ENCODE data around the gene TBC1D22A.

TBC1D22A gene

DNA sequence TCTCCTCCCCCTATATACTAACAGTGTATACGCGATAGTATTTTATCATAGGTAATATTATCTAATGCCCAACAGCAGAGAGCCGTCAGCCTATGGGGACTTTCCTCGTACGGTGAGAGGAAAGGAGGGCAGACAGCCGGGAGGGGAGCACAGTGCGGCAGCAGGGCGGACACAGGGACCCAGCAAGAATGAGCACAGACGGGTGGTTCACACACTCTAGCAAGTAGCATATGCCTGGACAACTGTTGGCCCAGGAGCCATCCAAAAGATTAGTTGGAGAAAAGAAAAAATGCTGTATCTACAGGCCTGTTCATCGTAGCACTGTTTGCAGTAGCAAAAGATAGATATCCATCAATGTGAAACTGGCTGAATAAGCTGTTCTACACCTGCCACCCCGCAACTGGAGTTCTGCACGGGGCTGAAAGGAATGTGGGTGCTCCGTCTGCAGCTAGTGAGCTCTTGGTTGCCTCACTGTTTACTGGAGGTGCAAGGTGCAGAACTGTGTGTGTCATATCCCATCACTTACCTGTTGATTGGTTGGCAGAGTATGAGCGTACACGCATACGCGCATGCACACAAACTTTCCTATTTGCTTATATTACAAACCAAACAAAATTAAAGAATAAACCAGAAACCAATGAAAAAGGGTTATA lies 324.3 kb downstream of the TBC1D22A start:
- Histone ChIP-seq H3K4me2 (ENCODE audit: low read depth, low read length) (no peak overlapping the region), H3F3A (ENCODE audit: insufficient read depth, low read length) (no peaks in the 10 kb centered on the region), H2AFZ (ENCODE audit: low read length) (no peak overlapping the region), H3K9me2 (replicated peaks; ENCODE audit: insufficient read depth, low read length) (no peaks in the 10 kb centered on the region), H3K9me3 (replicated peaks; ENCODE audit: insufficient read depth, low read length) (no peaks in the 10 kb centered on the region), H3K36me3 (replicated peaks; ENCODE audit: insufficient read depth, low read length) (no peaks in the 10 kb centered on the region), H3K4me3 (ENCODE audit: low read length) (no peak overlapping the region), H3K27me3 (replicated peaks; ENCODE audit: insufficient read depth, low read length) (no peaks in the 10 kb centered on the region), H3K27ac (ENCODE audit: low read length) (no peak overlapping the region), H4K20me1 (ENCODE audit: insufficient read depth, low read length) (no peaks in the 10 kb centered on the region), H3K4me1 (ENCODE audit: low read length) (no peaks in the 10 kb centered on the region), H3K9ac (ENCODE audit: low read length) (no peak overlapping the region), H3K79me2 (ENCODE audit: low read length) (no peaks in the 10 kb centered on the region)
- no peak for DNase-seq
- no peak for TF ChIP-seq EZH2 (optimal IDR thresholded peaks at IDR 0.05; ENCODE audit: low read depth, low read length)

DNA sequence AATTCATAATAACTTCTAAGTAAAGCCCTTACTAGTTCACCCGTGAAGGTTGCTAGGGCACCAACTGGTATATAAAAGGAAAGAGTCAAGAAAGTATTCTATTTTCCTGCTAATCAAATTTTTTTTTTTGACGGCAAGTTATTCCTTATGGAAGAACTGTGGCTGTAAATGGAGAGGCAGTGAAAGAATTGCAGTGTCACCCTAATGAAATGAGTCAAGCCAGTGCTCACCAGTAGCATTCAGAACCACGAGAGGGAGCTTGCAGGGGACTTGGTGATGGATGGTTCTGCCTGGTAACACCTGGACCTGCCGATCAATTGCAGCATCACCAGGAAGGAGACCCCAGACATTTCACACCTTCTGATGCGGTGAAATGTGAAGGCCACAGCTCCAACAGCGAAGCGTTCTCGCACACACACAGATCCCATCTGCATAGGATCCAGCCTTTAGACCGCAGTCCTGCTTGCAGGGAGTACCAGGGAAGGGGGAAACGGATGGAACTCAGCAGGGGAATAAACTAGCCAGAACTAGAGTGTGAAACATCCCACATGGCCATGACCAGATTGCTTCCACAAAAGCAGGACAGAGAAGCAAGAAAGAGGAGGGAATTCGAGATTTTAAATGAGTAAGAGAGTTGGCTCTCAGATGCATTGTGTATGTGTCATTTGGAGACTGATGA lies 326.2 kb downstream of the TBC1D22A start:
- H3K79me2 ChIP-seq (ENCODE audit: low read length) = no peaks in the 10 kb centered on the region
- no peaks in the 10 kb centered on the region for H3F3A ChIP-seq (ENCODE audit: insufficient read depth, low read length)
- no peak overlapping the region for H3K4me2 ChIP-seq (ENCODE audit: low read depth, low read length)

DNA sequence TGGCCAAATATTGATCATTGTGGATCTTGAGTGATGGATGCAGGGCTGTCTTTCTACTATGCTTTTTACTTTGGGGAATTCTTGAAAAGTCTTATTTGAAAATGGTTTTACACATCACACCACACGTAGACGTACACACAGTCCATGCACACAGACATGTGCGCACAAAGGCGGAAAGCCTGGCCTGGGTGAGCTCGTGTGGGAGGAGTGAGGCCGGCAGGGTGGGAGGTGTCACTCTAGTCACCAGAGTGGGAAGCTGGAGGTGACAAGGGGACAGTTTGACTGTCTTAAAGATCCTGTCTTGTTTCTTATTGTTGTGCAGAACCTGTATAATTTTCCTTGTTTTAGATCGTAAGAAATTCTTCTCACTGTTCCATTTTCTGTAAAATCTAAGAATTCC lies 326.9 kb downstream of the TBC1D22A start:
- Histone ChIP-seq H3F3A (ENCODE audit: insufficient read depth, low read length) (no peaks in the 10 kb centered on the region), H3K27me3 (replicated peaks; ENCODE audit: insufficient read depth, low read length) (no peaks in the 10 kb centered on the region), H3K9me3 (replicated peaks; ENCODE audit: insufficient read depth, low read length) (no peaks in the 10 kb centered on the region), H4K20me1 (ENCODE audit: insufficient read depth, low read length) (no peaks in the 10 kb centered on the region), H3K27ac (ENCODE audit: low read length) (no peak overlapping the region), H2AFZ (ENCODE audit: low read length) (no peak overlapping the region), H3K79me2 (ENCODE audit: low read length) (no peaks in the 10 kb centered on the region), H3K36me3 (replicated peaks; ENCODE audit: insufficient read depth, low read length) (no peaks in the 10 kb centered on the region), H3K9ac (ENCODE audit: low read length) (no peak overlapping the region), H3K4me2 (ENCODE audit: low read depth, low read length) (no peak overlapping the region), H3K4me1 (ENCODE audit: low read length) (no peaks in the 10 kb centered on the region), H3K9me2 (replicated peaks; ENCODE audit: insufficient read depth, low read length) (no peaks in the 10 kb centered on the region), H3K4me3 (ENCODE audit: low read length) (no peak overlapping the region)
- TF ChIP-seq EZH2 (optimal IDR thresholded peaks at IDR 0.05; ENCODE audit: low read depth, low read length) (no peak), EZH2phosphoT487 (IDR thresholded peaks at IDR 0.05; ENCODE audit: low read length) (no peak)
- TF ChIP-seq, protein P1, sequence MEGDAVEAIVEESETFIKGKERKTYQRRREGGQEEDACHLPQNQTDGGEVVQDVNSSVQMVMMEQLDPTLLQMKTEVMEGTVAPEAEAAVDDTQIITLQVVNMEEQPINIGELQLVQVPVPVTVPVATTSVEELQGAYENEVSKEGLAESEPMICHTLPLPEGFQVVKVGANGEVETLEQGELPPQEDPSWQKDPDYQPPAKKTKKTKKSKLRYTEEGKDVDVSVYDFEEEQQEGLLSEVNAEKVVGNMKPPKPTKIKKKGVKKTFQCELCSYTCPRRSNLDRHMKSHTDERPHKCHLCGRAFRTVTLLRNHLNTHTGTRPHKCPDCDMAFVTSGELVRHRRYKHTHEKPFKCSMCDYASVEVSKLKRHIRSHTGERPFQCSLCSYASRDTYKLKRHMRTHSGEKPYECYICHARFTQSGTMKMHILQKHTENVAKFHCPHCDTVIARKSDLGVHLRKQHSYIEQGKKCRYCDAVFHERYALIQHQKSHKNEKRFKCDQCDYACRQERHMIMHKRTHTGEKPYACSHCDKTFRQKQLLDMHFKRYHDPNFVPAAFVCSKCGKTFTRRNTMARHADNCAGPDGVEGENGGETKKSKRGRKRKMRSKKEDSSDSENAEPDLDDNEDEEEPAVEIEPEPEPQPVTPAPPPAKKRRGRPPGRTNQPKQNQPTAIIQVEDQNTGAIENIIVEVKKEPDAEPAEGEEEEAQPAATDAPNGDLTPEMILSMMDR (IDR thresholded peaks at IDR 0.05; ENCODE audit: low read length) = no peak
- no peak for DNase-seq

More for the DNA sequence above, 326.2 kb downstream of the TBC1D22A start:
- Histone ChIP-seq H3K9me3 (replicated peaks; ENCODE audit: insufficient read depth, low read length) (no peaks in the 10 kb centered on the region), H3K9ac (ENCODE audit: low read length) (no peak overlapping the region), H3K27me3 (replicated peaks; ENCODE audit: insufficient read depth, low read length) (no peaks in the 10 kb centered on the region), H3K36me3 (replicated peaks; ENCODE audit: insufficient read depth, low read length) (no peaks in the 10 kb centered on the region), H2AFZ (ENCODE audit: low read length) (no peak overlapping the region), H4K20me1 (ENCODE audit: insufficient read depth, low read length) (no peaks in the 10 kb centered on the region), H3K4me1 (ENCODE audit: low read length) (no peaks in the 10 kb centered on the region), H3K27ac (ENCODE audit: low read length) (no peak overlapping the region), H3K9me2 (replicated peaks; ENCODE audit: insufficient read depth, low read length) (no peaks in the 10 kb centered on the region), H3K4me3 (ENCODE audit: low read length) (no peak overlapping the region)
- TF ChIP-seq EZH2phosphoT487 (IDR thresholded peaks at IDR 0.05; ENCODE audit: low read length) = no peak
- TF ChIP-seq EZH2 (optimal IDR thresholded peaks at IDR 0.05; ENCODE audit: low read depth, low read length) = no peak
- TF ChIP-seq, protein P1 (IDR thresholded peaks at IDR 0.05; ENCODE audit: low read length) = no peak
- no peak for DNase-seq
